Left hindlimb (tissue), 1 donor: ENCODE data around the gene SUMO2.
"Not testable (repeated sequence)": the region's sequence is repeated elsewhere in the genome, so short reads cannot be mapped to it uniquely, and the experiment has no call there.

Source experiments
- DNase-seq: peaks from one replicate; pipeline ENCODE4 v3.0.0-alpha.2; 2018

SUMO2 gene

DNA sequence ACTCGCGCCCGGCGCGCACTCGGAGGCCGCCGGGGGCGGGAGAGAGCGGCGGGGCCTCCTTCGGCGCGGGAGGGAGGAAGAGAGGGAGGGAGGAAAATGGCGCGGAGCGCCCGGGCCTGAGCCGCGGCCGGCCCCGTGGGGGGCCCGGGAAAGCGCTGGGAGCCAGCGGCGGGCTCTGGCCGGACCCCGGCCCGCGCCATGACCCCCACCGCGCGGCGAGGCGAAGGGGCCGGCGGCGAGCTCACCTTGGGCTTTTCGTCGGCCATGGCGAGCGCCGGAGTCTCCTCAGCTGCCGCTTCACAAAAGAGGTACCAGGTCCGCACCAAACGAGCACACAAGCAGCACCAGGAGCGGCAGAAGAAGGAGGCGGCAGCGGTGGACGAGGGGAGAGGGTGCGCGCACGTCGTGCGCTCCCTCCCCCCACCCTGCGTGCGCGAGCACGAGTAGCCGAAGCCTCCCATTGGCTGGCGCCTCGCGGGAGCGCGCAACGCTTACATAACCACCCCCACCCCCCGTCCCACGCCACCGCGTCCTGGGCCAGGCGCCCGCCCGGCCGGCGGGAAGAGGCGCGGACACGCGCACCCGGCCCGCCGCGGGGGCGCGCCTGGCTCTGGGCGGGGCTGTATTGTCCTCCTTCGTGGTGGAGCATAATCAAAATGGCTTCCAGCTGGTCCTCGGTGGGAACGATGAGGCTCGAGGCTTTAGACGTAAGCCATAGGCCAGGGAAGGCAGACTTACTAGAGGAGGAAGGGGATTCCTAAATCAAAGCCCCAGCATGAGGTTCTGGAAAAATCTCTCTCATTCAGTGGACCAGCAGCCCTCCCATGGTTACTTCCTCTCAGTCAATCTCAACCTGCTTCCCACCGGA, at the start of gene SUMO2:
Gene SUMO2 (minus strand): TSS at position 391 of the 868 bp plus-strand sequence. CDS start 125 bp downstream, at position 266.
- DNase-seq, result peak; percentile 97

DNA sequence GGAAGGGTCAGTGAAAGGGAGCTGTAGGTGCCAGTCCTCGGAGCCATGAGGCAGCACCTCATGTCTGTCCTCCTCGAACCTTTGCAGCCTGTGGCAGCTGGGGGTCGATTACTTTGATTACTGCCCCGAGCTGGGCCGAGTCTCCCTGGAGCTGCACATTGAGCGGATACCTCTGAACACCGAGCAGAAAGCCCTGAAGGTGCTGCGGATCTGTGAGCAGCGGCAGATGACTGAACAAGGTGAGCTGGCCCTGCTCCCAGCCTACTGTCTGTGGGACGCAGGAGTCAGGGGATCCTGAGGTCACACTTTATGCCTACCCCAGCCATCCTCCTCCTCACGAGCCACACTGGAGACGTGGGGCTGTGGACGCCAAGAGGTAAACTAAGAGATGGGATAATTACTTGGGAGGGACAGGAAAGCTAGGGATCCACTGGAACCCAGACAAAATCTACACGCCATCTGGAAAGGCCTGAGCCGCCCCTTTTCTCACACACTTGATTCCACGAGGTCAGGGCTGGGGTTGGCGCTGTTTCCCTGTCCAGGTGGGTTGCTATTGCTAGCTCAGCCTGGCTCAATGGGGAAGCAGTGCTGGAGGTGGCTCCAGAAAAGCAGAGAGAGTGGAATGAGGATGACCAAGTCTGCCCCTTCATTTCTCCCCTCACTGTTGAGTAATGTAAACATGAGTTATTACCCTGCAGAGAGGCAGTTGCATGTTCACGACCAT, 49.1 kb upstream of the SUMO2 start:
- no peak for DNase-seq

DNA sequence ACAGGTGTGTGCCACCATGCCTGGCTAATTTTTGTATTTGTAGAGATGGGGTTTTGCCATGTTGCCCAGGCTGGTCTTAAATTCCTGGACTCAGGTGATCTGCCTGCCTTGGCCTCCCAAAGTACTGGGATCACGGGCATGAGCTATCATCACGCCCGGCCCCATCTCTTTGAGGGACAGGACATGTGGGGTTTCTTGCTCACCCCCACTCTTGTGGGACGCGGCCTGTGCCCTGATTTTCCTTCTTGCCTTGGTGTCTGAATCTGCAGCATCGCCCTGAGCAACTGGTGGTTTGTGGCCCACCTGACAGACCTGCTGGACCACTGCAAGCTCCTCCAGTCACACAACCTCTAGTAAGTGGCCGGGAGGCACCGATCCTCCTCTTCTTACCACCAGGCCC, 48.3 kb upstream of the SUMO2 start:
- DNase-seq, result no peak

- DNase-seq, result no peak
Observed at GRCh38 chr17:75228847-75229246, 46.1 kb upstream of the SUMO2 start.

DNA sequence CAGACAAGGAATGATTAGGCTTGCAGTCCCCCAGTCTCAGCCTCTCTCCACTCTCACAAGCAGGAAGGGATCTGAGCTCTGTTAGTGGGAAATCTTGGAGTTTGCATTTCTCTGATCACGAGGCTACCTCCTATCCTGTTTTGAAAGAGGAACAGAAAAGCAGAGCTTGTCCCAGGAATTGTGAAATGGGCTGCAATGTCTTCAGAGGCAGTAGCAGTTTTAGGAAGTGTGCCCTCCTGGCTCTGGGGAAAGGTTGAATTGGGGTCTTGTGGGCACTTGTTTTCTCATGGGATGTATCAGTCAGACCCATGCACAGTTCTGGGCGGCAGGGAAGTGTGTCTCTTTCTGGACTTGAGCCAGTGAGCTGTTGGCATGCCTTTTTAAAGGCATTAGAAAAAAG, 45.5 kb upstream of the SUMO2 start:
- no peak for DNase-seq

DNA sequence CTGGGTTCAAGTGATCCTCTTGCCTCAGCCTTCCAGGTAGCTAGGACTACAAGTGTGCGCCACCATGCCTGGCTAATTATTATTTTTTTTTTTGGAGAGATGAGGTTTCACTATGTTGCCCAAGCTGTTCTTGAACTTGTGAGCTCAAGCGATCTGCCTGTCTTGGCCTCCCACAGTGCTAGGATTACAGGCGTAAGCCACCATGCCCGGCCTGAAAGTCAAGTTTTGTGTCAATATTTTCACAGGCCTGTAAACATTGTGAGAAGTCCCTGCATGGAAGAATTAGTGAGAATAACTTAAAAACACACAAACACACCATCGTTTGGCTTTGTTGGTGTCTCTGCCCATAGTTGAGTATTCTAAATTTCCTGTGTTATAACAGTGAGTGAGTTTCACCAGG, 45.0 kb upstream of the SUMO2 start:
- DNase-seq, result no peak

- DNase-seq, result no peak
Observed at GRCh38 chr17:75225016-75225415, 42.3 kb upstream of the SUMO2 start.

DNA sequence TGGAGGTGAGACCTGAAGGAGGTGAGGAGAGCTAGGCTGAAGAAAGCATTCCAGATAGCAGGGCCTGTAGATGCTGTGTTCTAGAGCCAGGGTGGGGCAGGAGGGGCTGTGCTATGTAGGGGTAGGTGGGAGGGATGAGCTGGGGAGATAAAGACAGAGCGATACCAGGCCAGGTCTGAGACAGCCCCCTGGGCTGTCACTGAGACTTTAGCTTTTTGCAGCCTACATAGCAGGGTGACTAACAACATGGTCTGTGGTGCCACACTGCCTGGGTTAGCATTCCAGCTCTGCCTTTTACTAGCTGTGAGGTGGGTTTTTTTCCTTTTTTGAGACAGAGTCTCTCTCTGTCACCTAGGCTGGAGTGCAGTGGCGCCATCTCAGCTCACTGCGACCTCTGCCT, 37.1 kb upstream of the SUMO2 start:
- no peak for DNase-seq

GRCh38 chr17:75218131-75218530, 35.4 kb upstream of the SUMO2 start:
- DNase-seq, result no peak

GRCh38 chr17:75209061-75209460, 26.3 kb upstream of the SUMO2 start:
- DNase-seq, result no peak

DNA sequence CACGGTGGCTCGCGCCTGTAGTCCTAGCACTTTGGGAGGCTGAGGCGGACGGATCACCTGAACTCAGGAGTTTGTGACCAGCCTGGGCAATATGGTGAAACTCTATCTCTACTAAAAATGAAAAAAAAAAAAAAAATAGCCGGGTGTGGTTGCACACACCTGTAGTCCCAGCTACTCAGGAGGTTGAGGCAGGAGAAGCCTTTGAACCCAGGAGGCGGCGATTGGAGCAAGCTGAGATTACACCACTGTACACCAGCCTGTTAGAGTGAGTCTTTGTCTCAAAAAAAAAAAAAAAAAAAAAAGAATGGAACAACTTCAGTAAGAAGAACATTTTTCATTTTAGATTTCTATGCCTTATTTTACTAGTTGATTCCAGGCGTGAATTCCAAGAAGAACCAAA, 25.4 kb upstream of the SUMO2 start:
- no peak for DNase-seq

GRCh38 chr17:75207760-75208159, 25.0 kb upstream of the SUMO2 start:
- no peak for DNase-seq

DNA sequence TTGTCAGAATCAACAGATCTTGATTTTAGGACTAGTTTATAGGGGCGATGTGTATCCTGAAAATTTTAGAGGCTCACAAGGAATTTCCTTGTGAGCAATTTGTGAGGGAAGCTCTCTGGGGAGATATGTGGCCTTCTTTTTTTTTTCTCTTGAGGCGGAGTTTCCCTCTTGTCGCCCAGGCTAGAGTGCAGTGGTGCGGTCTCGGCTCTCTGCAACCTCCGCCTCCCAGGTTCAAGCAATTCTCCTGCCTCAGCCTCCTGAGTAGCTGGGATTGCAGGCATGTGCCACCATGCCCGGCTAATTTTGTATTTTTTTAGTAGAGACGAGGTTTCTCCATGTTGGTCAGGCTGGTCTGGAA, 24.3 kb upstream of the SUMO2 start:
- DNase-seq, result not testable (repeated sequence)

- DNase-seq, result no peak
Observed at GRCh38 chr17:75205793-75206163, 23.0 kb upstream of the SUMO2 start.

DNA sequence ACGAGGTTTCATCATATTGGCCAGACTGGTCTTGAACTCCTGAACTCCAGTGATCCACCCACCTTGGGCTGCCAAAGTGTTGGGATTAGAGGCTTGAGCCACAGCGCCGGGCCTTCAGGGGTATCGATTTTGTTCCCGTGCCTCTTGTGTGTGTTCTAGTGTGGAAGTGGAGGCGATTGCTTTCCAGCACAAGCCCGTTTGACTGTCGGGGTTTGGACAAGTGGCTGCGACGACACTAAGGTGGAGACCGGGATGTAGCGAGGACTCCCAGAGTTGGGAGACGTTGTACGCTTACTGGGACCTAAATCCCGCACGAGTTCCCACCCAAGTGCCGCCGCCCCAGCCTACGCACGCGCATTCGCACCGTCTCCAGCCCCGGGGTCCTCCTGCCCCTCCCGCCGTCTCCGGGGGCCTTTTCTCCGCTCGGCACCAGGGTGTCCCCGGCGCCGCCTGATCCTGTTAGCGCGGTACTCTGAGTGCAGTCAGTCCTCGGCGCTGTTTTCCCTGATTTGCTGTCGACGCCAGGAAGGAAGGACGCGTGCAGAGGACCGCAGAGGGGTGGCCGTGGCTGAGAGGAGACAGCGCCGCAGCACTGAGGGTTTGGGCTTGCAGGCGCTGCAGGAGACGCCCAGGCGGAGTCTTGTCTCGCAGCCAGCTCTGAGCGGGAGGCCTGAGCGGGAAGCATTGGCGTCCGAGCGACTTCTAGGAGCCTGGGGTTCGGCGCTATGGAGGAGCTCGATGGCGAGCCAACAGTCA, 22.5 kb upstream of the SUMO2 start, which contains the start of gene NUP85:
Gene NUP85 (plus strand): TSS at position 643 of the 756 bp plus-strand sequence. CDS start 83 bp downstream, at position 726.
- peak; percentile 96 for DNase-seq

DNA sequence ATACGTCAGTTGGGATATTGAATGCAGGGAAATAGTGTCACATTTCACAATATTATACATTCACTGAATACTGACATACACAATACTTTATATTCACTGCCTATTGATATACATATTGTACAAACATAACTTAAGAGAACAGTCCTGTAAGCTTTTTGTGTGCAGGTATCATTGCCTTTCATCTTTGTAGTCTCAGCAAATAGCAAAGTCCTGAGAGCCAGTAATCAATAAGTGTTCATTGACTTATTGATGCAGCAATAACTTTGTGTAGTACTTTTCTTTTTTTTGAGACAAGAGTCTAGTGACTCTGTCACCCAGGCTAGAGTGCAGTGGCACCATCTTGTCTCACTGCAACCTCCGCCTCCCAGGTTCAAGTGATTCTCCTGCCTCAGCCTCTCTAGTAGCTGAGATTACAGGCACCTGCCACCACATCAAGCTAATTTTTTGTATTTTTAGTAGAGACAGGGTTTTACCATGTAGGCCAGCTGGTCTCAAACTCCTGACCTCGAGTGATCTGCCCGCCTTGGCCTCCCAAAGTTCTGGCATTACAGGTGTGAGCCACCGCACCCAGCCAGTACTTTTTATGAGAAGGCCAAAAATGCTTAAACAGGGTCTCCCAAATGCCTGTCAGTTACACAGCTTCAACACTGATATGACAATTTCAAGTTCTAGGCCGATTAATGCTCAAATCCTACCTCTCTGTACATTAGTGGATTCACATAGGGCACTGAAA, 17.3 kb upstream of the SUMO2 start:
- no peak for DNase-seq

GRCh38 chr17:75194879-75195278, 12.1 kb upstream of the SUMO2 start:
- no peak for DNase-seq

DNA sequence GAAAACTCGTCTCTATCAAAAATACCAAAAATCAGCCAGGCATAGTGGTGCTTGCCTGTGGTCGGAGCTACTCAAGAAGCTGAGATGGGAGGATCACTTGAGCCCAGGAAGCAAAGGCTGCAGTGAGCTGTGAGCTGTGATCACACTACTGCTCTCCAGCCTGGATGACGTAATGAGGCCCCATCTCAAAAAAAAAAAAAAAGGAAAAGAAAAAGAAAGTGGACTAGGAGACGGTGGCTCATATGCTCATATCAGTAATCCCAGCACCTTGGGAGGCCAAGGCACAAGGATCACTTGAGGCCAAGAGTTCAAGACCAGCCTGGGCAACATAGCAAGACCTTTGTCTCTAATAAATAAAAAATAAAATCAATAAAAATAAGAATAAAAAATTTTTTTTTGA, 8.8 kb upstream of the SUMO2 start:
- no peak for DNase-seq

DNA sequence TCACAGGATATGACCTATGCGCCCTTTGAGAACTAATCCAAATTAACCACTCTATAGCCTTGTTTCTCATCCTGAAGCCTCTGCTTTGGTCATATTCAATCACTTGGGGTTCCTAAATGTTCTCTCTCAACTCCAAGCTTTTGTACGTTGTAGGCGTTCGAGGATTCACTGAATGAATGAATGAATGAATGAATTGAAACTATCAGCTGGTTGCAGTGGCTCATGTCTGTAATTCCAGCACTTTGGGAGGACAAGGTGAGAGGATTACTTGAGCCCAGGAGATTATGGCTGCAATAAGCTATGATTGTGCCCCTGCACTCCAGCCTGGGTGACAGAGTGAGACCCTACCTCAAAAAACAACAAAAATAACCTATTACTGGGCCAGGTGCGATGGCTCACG, 5.9 kb upstream of the SUMO2 start:
- no peak for DNase-seq

DNA sequence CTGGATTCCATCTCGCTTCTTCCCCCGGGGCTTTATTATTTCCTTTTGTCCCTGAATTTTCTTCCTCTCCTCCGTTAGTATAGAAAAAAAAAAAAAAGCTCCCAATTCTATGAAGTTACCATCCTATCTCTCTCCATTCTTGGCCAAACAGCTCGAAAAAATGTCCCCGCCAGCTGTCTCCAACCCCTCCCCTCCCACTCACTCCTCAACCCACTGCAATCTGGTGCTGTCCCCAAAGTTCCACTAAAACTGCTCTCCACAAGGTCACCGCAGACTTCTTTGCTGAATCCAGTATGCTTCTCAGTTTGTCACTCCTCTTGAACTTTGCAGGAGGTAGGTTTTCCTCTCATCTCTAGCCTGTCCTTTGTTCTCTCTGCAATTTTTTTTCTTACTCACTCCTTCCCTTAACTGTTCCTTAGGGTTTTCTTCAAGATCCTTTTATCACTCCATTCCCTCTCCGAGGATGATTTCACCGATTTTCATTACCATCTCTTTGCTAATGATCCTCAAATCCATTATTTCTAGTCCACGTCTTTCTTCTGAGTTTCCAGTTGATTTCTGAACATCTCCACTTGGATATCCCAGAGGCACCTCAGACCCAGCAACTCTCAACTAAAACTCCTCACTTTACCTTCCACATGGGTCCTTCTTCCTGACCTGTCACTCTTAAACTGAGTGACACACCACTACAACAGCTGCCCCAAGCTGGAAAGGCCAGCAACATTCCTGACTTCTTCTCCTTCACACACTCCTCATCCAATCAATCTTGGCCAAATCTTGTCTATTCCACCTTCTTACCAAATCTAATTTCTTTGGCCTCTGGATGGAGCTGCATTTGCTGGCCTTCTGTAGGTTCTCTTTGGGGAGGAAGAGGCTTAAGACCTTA, 1.5 kb upstream of the SUMO2 start:
- DNase-seq, result no peak

DNA sequence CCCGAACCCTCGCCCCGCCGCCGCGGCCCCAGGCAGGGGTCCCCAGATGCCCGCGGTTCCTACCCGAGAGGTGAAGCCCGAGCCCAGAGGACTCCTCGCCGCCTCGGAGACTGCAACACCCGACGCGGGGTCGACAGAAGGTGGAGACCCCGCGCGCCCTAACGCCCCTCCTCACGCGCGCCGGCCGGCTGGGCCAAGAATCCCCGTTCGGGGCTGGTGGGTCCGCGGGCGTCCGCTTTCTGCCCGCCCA, 515 bp downstream of the SUMO2 start:
- no peak for DNase-seq
